Upper lobe of right lung (tissue), 1 donor: ENCODE measurements around the gene CCDC167. TPM values are rescaled to one million over a fixed set of nuclear protein-coding genes. Genes with fewer than 3 reads are reported as not detected.
A peak's percentile ranks its signal among the peaks of the same experiment; 100 is the strongest.

Source experiments
- ATAC-seq: fragments of 200-7000 bp; cut with Tn5 transposase; one replicate; pipeline ENCODE4 v1.9.1; 2020; ENCODE audit warnings: mild to moderate bottlenecking, moderate library complexity
- DNase-seq: peaks from one replicate; pipeline ENCODE4 v3.0.0-alpha.2; 2020
- H3K27ac ChIP-seq: fragments of 200-600 bp; one replicate; pipeline ENCODE4 v1.8.0; 2022
- H3K27me3 ChIP-seq: fragments of 200-600 bp; one replicate; pipeline ENCODE4 v1.8.0; 2022; ENCODE audit warnings: mild to moderate bottlenecking
- H3K36me3 ChIP-seq: fragments of 200-600 bp; one replicate; pipeline ENCODE4 v1.8.0; 2022
- H3K4me1 ChIP-seq: fragments of 200-600 bp; one replicate; pipeline ENCODE4 v1.8.0; 2022
- H3K4me3 ChIP-seq: fragments of 200-600 bp; one replicate; pipeline ENCODE4 v1.8.0; 2022; ENCODE audit warnings: mild to moderate bottlenecking
- H3K9me3 ChIP-seq: fragments of 200-600 bp; one replicate; pipeline ENCODE4 v1.8.0; 2022
- CTCF ChIP-seq: fragments of 200-600 bp; IDR thresholded peaks from one replicate; pipeline ENCODE4 v1.8.0; 2022; ENCODE audit warnings: antibody characterized with exemption
- intact Hi-C: fragments of 100-400 bp; cut with DNase I; formaldehyde crosslinking; loops from one replicate; pipeline ENCODE4 v1.11.0; 2022
- total RNA-seq: library from RNA; stranded (reverse); fragmentation: NEBNext Ultra II Directional; extraction: Animal tissue kit (Norgen Biotek cat#: 25700); gene quantifications from one replicate; pipeline ENCODE4 v1.2.1, GENCODE V29; 2021
- donor health status: DM: no; HTN: yes; CAD: no; lungs with severe emphysema.

CCDC167 gene
- total RNA-seq, 1 donor from 2014 or later: 12.9 TPM

DNA sequence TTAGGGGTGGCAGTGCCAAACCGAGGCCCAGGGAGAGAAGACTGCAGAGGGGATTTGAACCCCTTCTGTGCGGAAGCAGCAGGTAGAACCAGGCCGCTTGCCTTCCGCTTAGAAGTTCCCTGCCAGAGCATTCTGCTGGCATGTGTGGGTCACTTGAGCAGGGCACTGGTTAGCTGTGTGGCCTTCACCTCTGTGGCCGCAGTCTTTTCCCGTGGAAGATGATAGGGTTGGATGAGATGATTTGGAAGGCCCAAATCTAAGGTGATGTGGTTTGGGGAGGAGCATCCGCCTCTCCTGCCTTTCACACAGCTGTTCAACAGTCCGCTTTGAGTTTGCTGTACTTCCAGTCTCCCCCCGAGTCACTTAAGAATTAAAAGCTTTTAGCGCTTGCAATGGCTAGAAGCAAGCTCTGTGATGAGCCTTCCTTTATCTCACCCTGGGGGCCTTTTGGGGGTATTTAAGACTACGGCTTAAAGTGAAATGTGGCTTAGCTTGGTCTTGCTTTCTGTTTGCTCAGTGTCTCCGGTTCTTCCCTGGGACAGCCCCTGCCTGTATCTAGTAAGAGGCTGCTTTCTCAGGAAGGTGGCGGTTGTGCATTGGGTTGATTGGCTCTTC, 65.9 kb downstream of the CCDC167 start:
- H3K27me3 ChIP-seq: no peaks in the 10 kb centered on the region
- no peaks in the 10 kb centered on the region for H3K9me3 ChIP-seq
- peak; percentile 46 for ATAC-seq
- H3K4me3 ChIP-seq: peak overlapping the region; percentile 99
- no peak for DNase-seq
- H3K36me3 ChIP-seq: peaks cover 34% of the 10 kb centered on the region
- intact Hi-C loops: no loop called here
- peak overlapping the region; percentile 95 for H3K27ac ChIP-seq
- H3K4me1 ChIP-seq: peaks cover 10% of the 10 kb centered on the region
- TF ChIP-seq CTCF: no peak

Other genes starting within 250 kb of the CCDC167 start
- 12.4 TPM for gene TBC1D22B, start 242.1 kb downstream of the CCDC167 start, total RNA-seq
- gene TMEM217, start 241.7 kb downstream of the CCDC167 start, total RNA-seq: 1.8 TPM
- gene RNF8, start 145.9 kb downstream of the CCDC167 start, total RNA-seq: 17.6 TPM
- gene CMTR1, start 66.7 kb downstream of the CCDC167 start, total RNA-seq: 42.2 TPM
- 10.7 TPM for gene MDGA1, start 198.0 kb upstream of the CCDC167 start, total RNA-seq